Measurements from ENCODE around the gene HLX.

GRCh38 chr1:220873087-220873486 is 6.2 kb upstream of the HLX start:
- no peak for TF ChIP-seq CREB5 (CRISPR knock-in tag; IDR thresholded peaks at IDR 0.05; ENCODE audit: low read depth)
- TF ChIP-seq PATZ1 (CRISPR knock-in tag; IDR thresholded peaks at IDR 0.05; ENCODE audit: borderline replicate concordance): no peak
- TF ChIP-seq ARNTL (CRISPR knock-in tag; IDR thresholded peaks at IDR 0.05; ENCODE audit: borderline replicate concordance, low read depth): no peak
- no peak for TF ChIP-seq RARB (CRISPR knock-in tag; IDR thresholded peaks at IDR 0.05)
- TF ChIP-seq ZFP3 (CRISPR knock-in tag; IDR thresholded peaks at IDR 0.05): no peak
- TF ChIP-seq SNAI2 (CRISPR knock-in tag; IDR thresholded peaks at IDR 0.05): no peak
- TF ChIP-seq TCF4 (CRISPR knock-in tag; IDR thresholded peaks at IDR 0.05; ENCODE audit: borderline replicate concordance): no peak
- TF ChIP-seq TSHZ2 (CRISPR knock-in tag; IDR thresholded peaks at IDR 0.05): no peak
- TF ChIP-seq TOX (CRISPR knock-in tag; IDR thresholded peaks at IDR 0.05; ENCODE audit: borderline replicate concordance): no peak
- TF ChIP-seq CSDC2 (CRISPR knock-in tag; IDR thresholded peaks at IDR 0.05): no peak
- TF ChIP-seq BACH2 (CRISPR knock-in tag; IDR thresholded peaks at IDR 0.05; ENCODE audit: borderline replicate concordance): no peak
- no peak for TF ChIP-seq ISL1 (CRISPR knock-in tag; IDR thresholded peaks at IDR 0.05)
- no peak for TF ChIP-seq ZNF8 (CRISPR knock-in tag; IDR thresholded peaks at IDR 0.05)
